ENCODE results near the gene TRPC4. TPM values are rescaled to one million over a fixed set of nuclear protein-coding genes. Genes with fewer than 3 reads are reported as not detected.

TRPC4 gene
- total and polyA plus RNA-seq, 2 donors (not counting 3 experiments of a cell fraction or from before 2014, with no cell fraction given): 0.04 to 0.64 TPM

- POLR2A ChIA-PET: no interaction called here
- intact Hi-C loops (cut with micrococcal nuclease) (no loop called here), dilution Hi-C loops (cut with MboI; ENCODE audit: extremely low pct_ligation_motif_present, low sequenced_read_pairs) (no loop called here)
- Histone ChIP-seq H2AFZ (ENCODE audit: low read depth, low read length) (no peak overlapping the region), H3K9me3 (replicated peaks; ENCODE audit: control insufficient read depth, insufficient read depth, low read length) (no peaks in the 10 kb centered on the region), H3K4me2 (ENCODE audit: insufficient read depth, low read length) (no peak overlapping the region), H3K27ac (ENCODE audit: insufficient read depth, low read depth, low read length) (no peak overlapping the region), H3K4me3 (replicated peaks in 1 of 3; ENCODE audit: insufficient read depth in 1 of 3, low read depth in 1 of 3, low read length in 3 of 3) (no peak overlapping the region), H3K27me3 (ENCODE audit: control insufficient read depth in 2 of 2, insufficient read depth in 2 of 2, low read length in 2 of 2) (peaks cover 3 to 16% of the 10 kb centered on the region in 2 experiments), H4K20me1 (replicated peaks; ENCODE audit: control insufficient read depth, extremely low read depth, insufficient read depth, low read length) (no peaks in the 10 kb centered on the region), H3K9me1 (replicated peaks; ENCODE audit: control insufficient read depth, extremely low read depth, insufficient read depth, low read length) (no peaks in the 10 kb centered on the region), H3K36me3 (ENCODE audit: control insufficient read depth in 2 of 2, extremely low read depth in 1 of 2, insufficient read depth in 2 of 2, low read length in 2 of 2) (no peaks in the 10 kb centered on the region), H3K79me2 (ENCODE audit: control insufficient read depth, insufficient read depth, low read length) (no peaks in the 10 kb centered on the region), H3K4me1 (ENCODE audit: control insufficient read depth, extremely low read depth, insufficient read depth, low read length) (no peaks in the 10 kb centered on the region), H3K9ac (replicated peaks; ENCODE audit: extremely low read depth, insufficient read depth, low read length) (no peak overlapping the region)
- FAIRE-seq (no peak), DNase-seq (ENCODE audit: low read depth, low spot score) (no peak)
- BruUV-seq (replicated peaks): no TSS peak
- CTCF ChIA-PET: interaction anchor here (2.4 kb wide), 1 partner anchor 10 kb away, joined by 10 read pairs; the partner anchor contains the start of gene TRPC4
- no peak for TF ChIP-seq JUN (IDR thresholded peaks at IDR 0.05; ENCODE audit: borderline replicate concordance, insufficient read depth, insufficient read length, low read depth)
- TF ChIP-seq GATA2 (IDR thresholded peaks at IDR 0.05; ENCODE audit: insufficient read depth, insufficient read length, low read depth, low read length): no peak
- no peak for TF ChIP-seq CTCF (IDR thresholded peaks at IDR 0.05; ENCODE audit: extremely low read depth in 1 of 2, insufficient read depth in 1 of 2, low read depth in 1 of 2, low read length in 2 of 2)
- TF ChIP-seq FOS (IDR thresholded peaks at IDR 0.05; ENCODE audit: borderline replicate concordance, insufficient read depth, low read length): no peak
- no peak for TF ChIP-seq POLR2A (IDR thresholded peaks at IDR 0.05; ENCODE audit: low read depth, low read length)
- no peak for TF ChIP-seq POLR2AphosphoS5 (IDR thresholded peaks at IDR 0.05; ENCODE audit: insufficient read depth, low read depth, low read length)
- TF ChIP-seq MAX (IDR thresholded peaks at IDR 0.05; ENCODE audit: insufficient read depth, insufficient read length): no peak
Measured at GRCh38 chr13:37878921-37879320, 9.3 kb upstream of the TRPC4 start.

Data from endothelial cell of umbilical vein (primary cell).